GM23248 (cell line): ENCODE results near the gene RHOT2.

ENCODE experiments used
- EZH2 ChIP-seq: fragments of 200-600 bp; sonication (generic); IDR thresholded peaks from 2 replicates; pipeline ENCODE4 v1.6.1; 2018; ENCODE audit warnings: antibody characterized with exemption, mild to moderate bottlenecking; ENCODE audit not compliant: insufficient read depth, poor library complexity, severe bottlenecking
- EZH2phosphoT487 ChIP-seq: fragments of 200-600 bp; sonication (generic); IDR thresholded peaks from 2 replicates; pipeline ENCODE4 v1.6.1; 2018; ENCODE audit warnings: antibody characterized with exemption, moderate library complexity, mild to moderate bottlenecking, low read depth; ENCODE audit not compliant: insufficient read depth

GRCh38 chr16:715477-716199, 47.7 kb downstream of the RHOT2 start:
- TF ChIP-seq EZH2 (no peak), EZH2phosphoT487 (no peak)
